H9 (cell line): Measurements from ENCODE around the gene SH2D3C. TPM values are rescaled to one million over a fixed set of nuclear protein-coding genes. Genes with fewer than 3 reads are reported as not detected.

Experiments used
- DNase-seq: peaks from one replicate; pipeline ENCODE4 v3.0.0-alpha.2; 2017
- H2AFZ ChIP-seq: one replicate; pipeline ENCODE4 v1.6.1; 2013; ENCODE audit warnings: mild to moderate bottlenecking, low read length, control low read depth, moderate library complexity
- H2AK5ac ChIP-seq: 2 replicates; pipeline ENCODE4 v1.6.1; 2013; ENCODE audit warnings: low read length, control low read depth, mixed read lengths; ENCODE audit not compliant: insufficient read length
- H2BK120ac ChIP-seq: one replicate; pipeline ENCODE4 v1.6.1; 2013; ENCODE audit warnings: low read depth, mild to moderate bottlenecking, low read length, control low read depth, inconsistent platforms; ENCODE audit not compliant: poor library complexity, severe bottlenecking
- H2BK12ac ChIP-seq: 2 replicates; pipeline ENCODE4 v1.6.1; 2013; ENCODE audit warnings: low read length, control low read depth, mixed read lengths, low read depth; ENCODE audit not compliant: insufficient read length
- H2BK15ac ChIP-seq: 2 replicates; pipeline ENCODE4 v1.6.1; 2013; ENCODE audit warnings: low read depth, low read length, control low read depth
- H2BK20ac ChIP-seq: one replicate; pipeline ENCODE4 v1.6.1; 2013; ENCODE audit warnings: low read depth, mild to moderate bottlenecking, low read length, control low read depth, inconsistent platforms; ENCODE audit not compliant: poor library complexity, severe bottlenecking
- H2BK5ac ChIP-seq: 2 replicates; pipeline ENCODE4 v1.6.1; 2013; ENCODE audit warnings: low read length, control low read depth, mixed read lengths; ENCODE audit not compliant: insufficient read length
- H3K14ac ChIP-seq: 2 replicates; pipeline ENCODE4 v1.6.1; 2013; ENCODE audit warnings: low read length, control low read depth; ENCODE audit not compliant: insufficient read depth
- H3K18ac ChIP-seq: 2 replicates; pipeline ENCODE4 v1.6.1; 2013; ENCODE audit warnings: low read depth, mild to moderate bottlenecking, mixed read lengths, low read length, control low read depth; ENCODE audit not compliant: insufficient read length
- H3K23ac ChIP-seq: 2 replicates; pipeline ENCODE4 v1.6.1; 2013; ENCODE audit warnings: low read length, control low read depth, mixed read lengths, low read depth; ENCODE audit not compliant: insufficient read length
- H3K23me2 ChIP-seq: 2 replicates; pipeline ENCODE4 v1.6.1; 2013; ENCODE audit warnings: low read depth, mild to moderate bottlenecking, mixed read lengths, low read length, control low read depth; ENCODE audit not compliant: insufficient read length, poor library complexity, severe bottlenecking
- H3K27ac ChIP-seq: 2 replicates; pipeline ENCODE4 v1.5.1; 2013; ENCODE audit warnings: low read length, control low read depth, mixed read lengths, low read depth; ENCODE audit not compliant: insufficient read length
- H3K27me3 ChIP-seq: 2 replicates; pipeline ENCODE4 v1.6.1; 2013; ENCODE audit warnings: low read length, control low read depth, inconsistent platforms; ENCODE audit not compliant: insufficient read depth
- H3K4ac ChIP-seq: 2 replicates; pipeline ENCODE4 v1.6.1; 2013; ENCODE audit warnings: low read depth, mild to moderate bottlenecking, control low read depth, inconsistent platforms, low read length, moderate library complexity
- H3K4me1 ChIP-seq: 2 replicates; pipeline ENCODE4 v1.6.1; 2013; ENCODE audit warnings: low read length, control low read depth, inconsistent platforms; ENCODE audit not compliant: insufficient read depth
- H3K4me2 ChIP-seq: 2 replicates; pipeline ENCODE4 v1.6.1; 2013; ENCODE audit warnings: low read length, control low read depth, mixed read lengths; ENCODE audit not compliant: insufficient read length, insufficient read depth
- H3K56ac ChIP-seq: 2 replicates; pipeline ENCODE4 v1.6.1; 2013; ENCODE audit warnings: low read depth, mild to moderate bottlenecking, mixed read lengths, low read length, control low read depth; ENCODE audit not compliant: insufficient read length
- H3K79me1 ChIP-seq: 2 replicates; pipeline ENCODE4 v1.6.1; 2013; ENCODE audit warnings: low read depth, mild to moderate bottlenecking, moderate library complexity, low read length, control low read depth, inconsistent platforms; ENCODE audit not compliant: insufficient read depth, poor library complexity, severe bottlenecking
- H3K79me2 ChIP-seq: 2 replicates; pipeline ENCODE4 v1.6.1; 2013; ENCODE audit warnings: low read length, control low read depth, inconsistent platforms; ENCODE audit not compliant: insufficient read depth
- H3K9ac ChIP-seq: 2 replicates; pipeline ENCODE4 v1.6.1; 2013; ENCODE audit warnings: low read length, control low read depth, mixed read lengths; ENCODE audit not compliant: insufficient read length; ENCODE audit errors: extremely low read depth
- H3K9me3 ChIP-seq: one replicate; pipeline ENCODE4 v1.6.1; 2013; ENCODE audit warnings: low read depth, low read length, inconsistent platforms; ENCODE audit not compliant: control insufficient read depth
- H3T11ph ChIP-seq: one replicate; pipeline ENCODE4 v1.6.1; 2013; ENCODE audit warnings: mild to moderate bottlenecking, low read length, control low read depth, inconsistent platforms
- H4K20me1 ChIP-seq: one replicate; pipeline ENCODE4 v1.6.1; 2013; ENCODE audit not compliant: control insufficient read depth, insufficient read length, insufficient read depth
- H4K5ac ChIP-seq: 2 replicates; pipeline ENCODE4 v1.6.1; 2013; ENCODE audit warnings: low read depth, mild to moderate bottlenecking, mixed read lengths, low read length, control low read depth; ENCODE audit not compliant: insufficient read length
- H4K8ac ChIP-seq: replicated peaks from 2 replicates; pipeline ENCODE4 v1.6.1; 2013; ENCODE audit warnings: low read length, control low read depth, mixed read lengths, low read depth; ENCODE audit not compliant: insufficient read length
- H4K91ac ChIP-seq: 2 replicates; pipeline ENCODE4 v1.6.1; 2013; ENCODE audit warnings: low read depth, mild to moderate bottlenecking, moderate library complexity, mixed read lengths, low read length, control low read depth; ENCODE audit not compliant: insufficient read length
- H3K27ac Mint-ChIP-seq, 3 experiments: 2 replicates in 2 of 3; 3 replicates in 1 of 3; pipeline ENCODE4 v1.8.0; 2020 to 2021; ENCODE audit warnings: mixed read lengths in 3 of 3, mild to moderate bottlenecking in 1 of 3, moderate library complexity in 1 of 3
- H3K27me3 Mint-ChIP-seq: 2 replicates; pipeline ENCODE4 v1.8.0; 2021; ENCODE audit warnings: low read depth, mild to moderate bottlenecking, moderate library complexity, mixed read lengths
- H3K36me3 Mint-ChIP-seq, 3 experiments: 2 replicates in 2 of 3; 3 replicates in 1 of 3; pipeline ENCODE4 v1.8.0; 2020 to 2021; ENCODE audit warnings: low read depth in 3 of 3, mixed read lengths in 3 of 3; ENCODE audit not compliant: insufficient read depth in 1 of 3
- H3K4me1 Mint-ChIP-seq, 2 experiments: 2 replicates each; pipeline ENCODE4 v1.8.0; 2020; ENCODE audit warnings: mixed read lengths in 2 of 2
- H3K4me3 Mint-ChIP-seq, 2 experiments: 2 replicates in 1 of 2; 3 replicates in 1 of 2; pipeline ENCODE4 v1.8.0; 2020 to 2021; ENCODE audit warnings: mild to moderate bottlenecking in 2 of 2, mixed read lengths in 2 of 2, moderate library complexity in 1 of 2
- H3K9me3 Mint-ChIP-seq, 2 experiments: 2 replicates in 1 of 2; 3 replicates in 1 of 2; pipeline ENCODE4 v1.8.0; 2020; ENCODE audit warnings: mild to moderate bottlenecking in 2 of 2, mixed read lengths in 2 of 2, moderate library complexity in 1 of 2
- CTCF ChIP-seq: fragments of 200-600 bp; sonication (generic); conservative IDR thresholded peaks from 3 replicates; pipeline ENCODE4 v1.8.0; 2021; ENCODE audit warnings: antibody characterized with exemption, mild to moderate bottlenecking
- WGBS: extraction: QIAGEN DNeasy Blood & Tissue Kit; methylation state at CpG from one replicate; pipeline ENCODE4 v1.1.7; 2013; ENCODE audit warnings: missing lambda C conversion rate, low lambda C conversion rate, mixed read lengths; ENCODE audit not compliant: insufficient read length; ENCODE audit errors: extremely low coverage; 5-methylcytosine and 5-hydroxymethylcytosine counted together
- total RNA-seq: library from RNA; stranded (reverse); gene quantifications from 2 replicates; pipeline ENCODE4 v1.2.1, GENCODE V29; 2021

SH2D3C gene
- total RNA-seq, 1 experiment from 2014 or later: 1.7 TPM

GRCh38 chr9:127753148-127753547 is 25.3 kb downstream of the SH2D3C start:
- no peak for TF ChIP-seq CTCF
- no peak overlapping the region for H3K4me2 ChIP-seq
- H2BK15ac ChIP-seq: no peak overlapping the region

More at GRCh38 chr9:127753148-127753547, 25.3 kb downstream of the SH2D3C start:
- no peaks in the 10 kb centered on the region; the same call in 1 of the 2 replicates for H3K27me3 ChIP-seq
- H3K9me3 ChIP-seq: no peaks in the 10 kb centered on the region
- H3K4me1 ChIP-seq: peaks cover 3% of the 10 kb centered on the region; the same call in 1 of the 2 replicates
- H3K79me2 ChIP-seq: no peaks in the 10 kb centered on the region
- no peak overlapping the region for H3K14ac ChIP-seq
- no peak overlapping the region for H4K91ac ChIP-seq
- no CpG with 5 or more reads among the region's 8 CpGs for WGBS
- H2BK5ac ChIP-seq: no peak overlapping the region
- no peak overlapping the region for H3K4ac ChIP-seq
- no peak overlapping the region for H2BK120ac ChIP-seq
- H3T11ph ChIP-seq: no peak overlapping the region
- Mint-ChIP-seq H3K4me1 (peaks cover 3 to 6% of the 10 kb centered on the region in 2 experiments; a peak in 2 of 4 replicates), H3K36me3 (peaks cover 0 to 12% (median 0%) of the 10 kb centered on the region in 3 experiments; a peak in 2 of 7 replicates), H3K27me3 (peaks cover 48% of the 10 kb centered on the region), H3K27ac (0 out of 7 replicates have a peak overlapping the region, but pooled peaks of 1 of the 3 experiments have one; percentile 18), H3K9me3 (no peaks in the 10 kb centered on the region), H3K4me3 (peak overlapping the region in 1 of 2 experiments; percentile 40; a peak in 1 of 5 replicates)
- H3K79me1 ChIP-seq: no peaks in the 10 kb centered on the region
- H2AFZ ChIP-seq: no peak overlapping the region
- no peak overlapping the region for H2BK12ac ChIP-seq
- peaks cover 6% of the 10 kb centered on the region for H3K23me2 ChIP-seq
- H3K23ac ChIP-seq: no peak overlapping the region
- no peak overlapping the region for H2AK5ac ChIP-seq
- H4K5ac ChIP-seq: no peak overlapping the region
- H3K27ac ChIP-seq: no peak overlapping the region
- no peak overlapping the region for H3K9ac ChIP-seq
- DNase-seq: no peak
- H4K8ac ChIP-seq: no peak overlapping the region
- no peak overlapping the region for H2BK20ac ChIP-seq
- H3K18ac ChIP-seq: no peak overlapping the region
- no peaks in the 10 kb centered on the region for H4K20me1 ChIP-seq
- H3K56ac ChIP-seq: no peak overlapping the region
